T47D (cell line): Measurements from ENCODE around the gene LRCH4.
"Not testable (repeated sequence)": the region's sequence is repeated elsewhere in the genome, so short reads cannot be mapped to it uniquely, and the experiment has no call there.

ENCODE experiments used
- DNase-seq, 2 experiments: peaks; one replicate each; pipeline versions ENCODE4 v3.0.0 to v3.0.0-alpha.2; 2011 to 2012; ENCODE audit warnings: low read depth in 1 of 2, low spot score in 1 of 2
- JUND ChIP-seq: IDR thresholded peaks from 2 replicates; pipeline ENCODE4 v1.6.1; 2012; ENCODE audit warnings: low read depth
- in situ Hi-C: cut with HindIII; loops from 2 replicates; pipeline ENCODE4 v1.10.0; 2016; ENCODE audit warnings: low sequenced_read_pairs, low pct_unique_long_range_greater_than_20kb

The LRCH4 gene

GRCh38 chr7:100566018-100566531 lies 19.9 kb downstream of the LRCH4 start:
- TF ChIP-seq JUND: no peak
- in situ Hi-C loops: no loop called here

DNA sequence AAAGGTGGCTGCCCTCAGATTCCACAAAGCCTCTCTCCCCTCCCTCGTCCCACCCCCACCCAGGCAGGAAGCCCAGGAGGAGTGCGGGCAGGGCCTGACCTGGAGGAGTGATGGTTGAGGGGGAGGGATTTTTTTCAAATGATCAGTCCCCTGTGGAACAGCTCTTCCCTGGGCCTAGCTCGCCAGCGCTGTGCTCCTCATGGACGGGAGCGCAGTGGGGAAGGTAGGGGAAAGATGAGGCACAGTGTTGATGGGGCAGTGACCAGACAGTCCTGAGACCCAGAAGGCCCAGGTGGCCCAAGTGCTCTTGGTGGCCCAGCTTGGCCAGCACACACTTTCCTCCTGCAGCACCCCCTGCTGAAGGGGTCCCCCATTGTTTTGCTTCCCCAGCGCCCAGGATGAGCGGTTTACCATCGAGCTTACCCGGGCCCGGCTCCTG lies 20.8 kb downstream of the LRCH4 start:
- no peak for TF ChIP-seq JUND
- no peak for DNase-seq
- in situ Hi-C loops: no loop called here

More at GRCh38 chr7:100566018-100566531, 19.9 kb downstream of the LRCH4 start:
- no peak for DNase-seq

DNA sequence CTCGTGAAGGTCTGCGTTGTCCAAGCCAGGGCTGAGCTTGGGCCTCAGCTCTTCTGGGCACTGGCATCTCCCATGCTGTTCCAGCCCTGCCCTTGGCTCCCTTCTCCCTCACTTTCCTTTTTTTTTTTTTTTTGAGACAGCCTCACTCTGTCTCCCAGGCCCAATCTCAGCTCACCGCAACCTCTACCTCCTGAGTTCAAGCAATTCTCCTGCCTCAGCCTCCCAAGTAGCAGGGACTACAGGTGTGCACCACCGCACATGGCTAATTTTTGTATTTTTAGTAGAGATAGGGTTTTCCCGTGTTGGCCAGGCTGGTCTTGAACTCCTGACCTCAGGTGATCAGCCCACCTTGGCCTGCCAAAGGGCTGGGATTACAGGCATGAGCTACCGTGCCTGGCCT lies 21.5 kb downstream of the LRCH4 start:
- DNase-seq, in situ Hi-C loops: not testable (repeated sequence)

DNA sequence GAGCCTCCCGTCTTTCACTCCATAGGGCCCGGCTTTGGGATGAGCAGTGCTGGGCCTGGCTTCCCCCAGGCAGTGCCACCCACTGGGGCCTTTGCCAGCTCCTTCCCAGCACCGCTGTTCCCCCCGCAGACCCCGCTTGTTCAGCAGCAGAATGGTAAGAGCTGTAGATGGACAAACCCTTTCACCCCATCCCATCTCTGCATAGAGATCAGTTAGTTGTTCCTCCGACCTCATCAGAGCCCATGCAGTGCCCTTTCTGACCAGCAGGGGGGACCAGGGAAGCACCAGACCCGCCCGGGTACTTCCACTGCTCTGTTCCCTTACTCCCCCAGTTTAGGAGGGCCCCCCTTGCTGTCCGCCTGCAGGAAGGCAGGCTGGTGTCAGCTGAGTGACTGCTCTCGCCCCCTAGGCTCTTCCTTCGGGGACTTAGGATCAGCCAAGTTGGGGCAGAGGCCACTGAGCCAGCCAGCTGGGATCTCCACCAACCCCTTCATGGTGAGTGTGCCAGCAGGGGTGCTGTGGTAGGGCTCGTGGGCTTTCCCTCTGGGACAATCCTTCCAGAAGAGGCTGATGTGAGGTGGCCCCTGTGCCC lies 22.0 kb downstream of the LRCH4 start:
- in situ Hi-C loops: no loop called here
- TF ChIP-seq JUND: no peak
- peak; percentile 68 to 72 for DNase-seq

GRCh38 chr7:100563100-100563564 lies 22.8 kb downstream of the LRCH4 start:
- TF ChIP-seq JUND: no peak
- DNase-seq: no peak
- in situ Hi-C loops: no loop called here

- TF ChIP-seq JUND: no peak
- in situ Hi-C loops: no loop called here
- DNase-seq: no peak
Observed at GRCh38 chr7:100562195-100563099, 23.5 kb downstream of the LRCH4 start.

DNA sequence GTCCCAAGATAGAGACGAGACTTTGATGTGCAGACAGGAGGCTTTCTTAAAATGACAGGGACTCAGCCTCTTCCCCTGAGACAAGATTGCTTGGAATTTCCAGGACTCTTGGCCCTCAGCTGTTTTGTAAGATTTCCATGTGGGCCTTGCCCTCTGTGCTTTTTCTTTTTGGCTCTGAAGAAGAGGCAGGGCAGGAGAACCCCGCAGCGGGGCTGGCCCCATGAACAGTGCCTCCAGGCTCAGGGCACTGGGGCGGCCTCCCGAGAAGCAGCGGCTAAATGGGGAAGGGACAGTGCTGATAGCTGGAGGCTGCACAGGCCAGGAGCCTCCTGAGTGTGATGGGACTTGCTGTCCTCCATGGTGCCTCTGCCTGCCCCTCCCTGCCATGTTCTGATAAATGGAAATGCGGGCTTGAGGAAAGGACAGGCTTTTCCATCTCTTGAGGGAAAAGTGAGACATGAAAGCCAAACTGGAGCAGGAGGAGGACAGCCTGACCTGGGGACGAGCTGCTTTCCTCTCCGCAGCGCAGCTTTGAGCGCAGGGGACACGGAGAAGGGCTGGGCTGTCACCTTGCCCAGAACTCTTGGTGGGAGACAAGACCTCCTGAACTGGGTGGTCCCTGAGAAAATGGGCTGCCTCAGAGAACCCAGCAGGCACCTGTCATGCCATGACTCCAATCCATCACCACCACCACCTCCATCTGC lies 24.3 kb downstream of the LRCH4 start:
- no peak for TF ChIP-seq JUND
- in situ Hi-C loops: no loop called here
- DNase-seq: no peak

- no peak for TF ChIP-seq JUND
- no peak for DNase-seq
- in situ Hi-C loops: no loop called here
Observed at GRCh38 chr7:100559127-100559526, 26.8 kb downstream of the LRCH4 start.

- TF ChIP-seq JUND: no peak
- in situ Hi-C loops: no loop called here
Observed at GRCh38 chr7:100556541-100556940, 29.4 kb downstream of the LRCH4 start.

DNA sequence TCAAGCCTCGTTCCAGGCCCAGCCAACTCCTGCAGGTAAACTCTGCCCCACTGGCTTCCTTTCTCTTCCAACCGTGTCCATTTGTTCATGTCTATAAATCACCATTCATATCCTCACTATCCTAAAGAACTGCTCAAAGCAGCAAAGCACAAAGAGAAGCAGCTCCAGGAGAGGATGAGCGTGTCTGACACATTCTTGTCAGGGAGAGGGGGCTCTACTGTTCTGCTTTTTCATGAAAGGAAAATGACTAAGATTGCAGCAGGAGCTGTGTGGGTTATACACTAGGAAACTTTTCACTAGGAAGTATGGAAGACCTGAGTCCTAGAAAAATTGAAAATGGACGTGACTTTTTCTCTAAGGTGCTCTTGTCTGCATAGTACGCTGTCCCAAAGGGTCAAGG lies 30.2 kb downstream of the LRCH4 start:
- DNase-seq: no peak
- in situ Hi-C loops: no loop called here
- TF ChIP-seq JUND: no peak

More at GRCh38 chr7:100556541-100556940, 29.4 kb downstream of the LRCH4 start:
- DNase-seq: no peak

DNA sequence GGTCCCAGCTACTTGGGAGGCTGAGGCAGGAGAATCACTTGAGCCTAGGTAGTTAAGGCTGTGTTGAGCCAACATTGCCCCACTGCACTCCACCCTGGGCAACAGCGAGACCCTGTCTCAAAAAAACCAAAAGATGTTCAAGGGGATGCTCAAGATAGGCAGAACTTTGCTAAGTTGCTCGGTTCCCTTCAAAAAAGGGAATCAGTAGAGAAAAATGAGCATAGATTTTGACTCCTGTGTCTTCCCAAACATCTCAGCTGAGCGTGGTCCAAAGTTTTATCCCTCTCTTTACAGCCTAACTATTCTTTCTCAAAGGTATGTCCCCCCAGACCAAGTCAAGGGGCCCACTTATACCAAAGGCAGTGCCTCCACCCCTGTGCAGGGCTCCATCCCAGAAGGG lies 32.9 kb downstream of the LRCH4 start:
- DNase-seq: no peak
- in situ Hi-C loops: no loop called here
- no peak for TF ChIP-seq JUND

DNA sequence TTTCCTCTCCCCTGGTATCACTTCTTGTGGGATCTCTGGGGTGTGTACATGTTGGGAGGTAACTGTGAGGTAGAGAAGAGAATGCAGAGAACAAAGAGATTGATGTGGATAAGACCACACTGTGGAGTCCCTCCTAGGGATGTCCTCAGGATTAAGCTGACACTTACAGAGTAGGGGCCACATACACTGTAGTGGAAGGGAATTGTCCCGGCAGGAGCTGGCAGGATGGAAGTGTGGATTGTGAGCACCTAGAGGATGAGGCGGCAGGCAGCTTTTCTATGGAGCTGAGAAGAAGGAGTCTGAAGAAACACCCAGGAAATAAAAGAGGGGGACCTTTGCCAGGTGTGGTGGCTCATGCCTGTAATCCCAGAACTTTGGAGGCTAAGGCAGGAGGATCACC lies 33.4 kb downstream of the LRCH4 start:
- no peak for DNase-seq
- no peak for TF ChIP-seq JUND
- in situ Hi-C loops: no loop called here

DNA sequence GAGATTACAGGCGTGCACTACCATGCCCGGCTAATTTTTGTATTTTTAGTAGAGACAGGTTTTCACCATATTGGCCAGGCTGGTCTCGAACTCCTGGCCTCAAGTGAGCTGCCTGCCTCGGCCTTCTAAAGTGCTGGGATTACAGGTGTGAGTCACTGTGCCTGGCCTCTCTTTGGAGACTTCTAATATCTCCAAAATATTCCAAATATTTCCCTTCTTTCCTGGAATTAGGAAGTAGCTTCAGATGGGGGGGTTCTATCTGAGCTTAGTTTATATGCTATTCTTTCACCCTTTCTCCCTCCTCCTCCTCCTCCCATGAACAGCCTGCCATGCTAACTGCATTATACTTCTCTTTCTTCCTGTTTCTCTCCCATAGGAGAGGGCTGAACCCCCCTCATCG lies 37.5 kb downstream of the LRCH4 start:
- DNase-seq, in situ Hi-C loops: not testable (repeated sequence)
